ENCODE results near the gene MMP24. TPM values are rescaled to one million over a fixed set of nuclear protein-coding genes. Genes with fewer than 3 reads are reported as not detected.
A peak's percentile ranks its signal among the peaks of the same experiment; 100 is the strongest.

Gene MMP24
- total and polyA plus RNA-seq, 2 donors (not counting 1 experiment from before 2014, with no cell fraction given), result 0.17 to 0.49 TPM

GRCh38 chr20:35302421-35303335 is 76.2 kb downstream of the MMP24 start:
- Histone ChIP-seq H3K9me3 (ENCODE audit: control insufficient read depth, insufficient read depth, low read depth, low read length) (no peaks in the 10 kb centered on the region), H3K27ac (ENCODE audit: insufficient read depth, low read length) (peak overlapping the region; percentile 48), H3K9ac (ENCODE audit: insufficient read depth, low read length) (no peak overlapping the region), H3K4me1 (ENCODE audit: control insufficient read depth, extremely low read depth, insufficient read depth, low read length) (peaks cover 42% of the 10 kb centered on the region), H2AFZ (ENCODE audit: low read length) (no peak overlapping the region), H3K36me3 (ENCODE audit: control insufficient read depth, insufficient read depth, low read length) (no peaks in the 10 kb centered on the region), H3K4me2 (ENCODE audit: extremely low read depth, insufficient read depth, low read length) (no peak overlapping the region), H3K4me3 (replicated peaks in 1 of 4; ENCODE audit: control extremely low read depth in 1 of 4, insufficient read depth in 1 of 4, low read depth in 3 of 4, low read length in 4 of 4) (no peak overlapping the region), H4K20me1 (ENCODE audit: control insufficient read depth, extremely low read depth, insufficient read depth, low read length) (no peaks in the 10 kb centered on the region), H3K79me2 (ENCODE audit: control insufficient read depth, insufficient read depth, low read length) (no peaks in the 10 kb centered on the region), H3K27me3 (ENCODE audit: control insufficient read depth, insufficient read depth, low read length) (no peaks in the 10 kb centered on the region)
- peak; percentile 67 to 85 for DNase-seq (ENCODE audit: low read depth in 2 of 2)
- TF ChIP-seq EZH2 (IDR thresholded peaks at IDR 0.05; ENCODE audit: low read length, missing control alignments) (no peak), CTCF (conservative IDR thresholded peaks at IDR 0.05 in 1 of 2, IDR thresholded peaks at IDR 0.05 in 1 of 2; ENCODE audit: low read depth in 1 of 2, low read length in 2 of 2) (no peak)

- H3K79me2 ChIP-seq (ENCODE audit: control insufficient read depth, insufficient read depth, low read length), result no peaks in the 10 kb centered on the region
- H3K4me2 ChIP-seq (ENCODE audit: extremely low read depth, insufficient read depth, low read length), result no peak overlapping the region
- TF ChIP-seq EZH2 (IDR thresholded peaks at IDR 0.05; ENCODE audit: low read length, missing control alignments) (no peak), CTCF (conservative IDR thresholded peaks at IDR 0.05 in 1 of 2, IDR thresholded peaks at IDR 0.05 in 1 of 2; ENCODE audit: low read depth in 1 of 2, low read length in 2 of 2) (no peak)
- no peaks in the 10 kb centered on the region for H3K36me3 ChIP-seq (ENCODE audit: control insufficient read depth, insufficient read depth, low read length)
- DNase-seq (ENCODE audit: low read depth in 2 of 2), result no peak
- H3K27me3 ChIP-seq (ENCODE audit: control insufficient read depth, insufficient read depth, low read length), result no peaks in the 10 kb centered on the region
- no peak overlapping the region for H3K9ac ChIP-seq (ENCODE audit: insufficient read depth, low read length)
- H4K20me1 ChIP-seq (ENCODE audit: control insufficient read depth, extremely low read depth, insufficient read depth, low read length), result no peaks in the 10 kb centered on the region
- no peaks in the 10 kb centered on the region for H3K9me3 ChIP-seq (ENCODE audit: control insufficient read depth, insufficient read depth, low read depth, low read length)
- H2AFZ ChIP-seq (ENCODE audit: low read length), result no peak overlapping the region
- peaks cover 49% of the 10 kb centered on the region for H3K4me1 ChIP-seq (ENCODE audit: control insufficient read depth, extremely low read depth, insufficient read depth, low read length)
- peak overlapping the region; percentile 48 for H3K27ac ChIP-seq (ENCODE audit: insufficient read depth, low read length)
- H3K4me3 ChIP-seq (replicated peaks in 1 of 4; ENCODE audit: control extremely low read depth in 1 of 4, insufficient read depth in 1 of 4, low read depth in 3 of 4, low read length in 4 of 4), result no peak overlapping the region
These were observed 76.9 kb downstream of the MMP24 start for GRCh38 chr20:35303382-35303734.

DNA sequence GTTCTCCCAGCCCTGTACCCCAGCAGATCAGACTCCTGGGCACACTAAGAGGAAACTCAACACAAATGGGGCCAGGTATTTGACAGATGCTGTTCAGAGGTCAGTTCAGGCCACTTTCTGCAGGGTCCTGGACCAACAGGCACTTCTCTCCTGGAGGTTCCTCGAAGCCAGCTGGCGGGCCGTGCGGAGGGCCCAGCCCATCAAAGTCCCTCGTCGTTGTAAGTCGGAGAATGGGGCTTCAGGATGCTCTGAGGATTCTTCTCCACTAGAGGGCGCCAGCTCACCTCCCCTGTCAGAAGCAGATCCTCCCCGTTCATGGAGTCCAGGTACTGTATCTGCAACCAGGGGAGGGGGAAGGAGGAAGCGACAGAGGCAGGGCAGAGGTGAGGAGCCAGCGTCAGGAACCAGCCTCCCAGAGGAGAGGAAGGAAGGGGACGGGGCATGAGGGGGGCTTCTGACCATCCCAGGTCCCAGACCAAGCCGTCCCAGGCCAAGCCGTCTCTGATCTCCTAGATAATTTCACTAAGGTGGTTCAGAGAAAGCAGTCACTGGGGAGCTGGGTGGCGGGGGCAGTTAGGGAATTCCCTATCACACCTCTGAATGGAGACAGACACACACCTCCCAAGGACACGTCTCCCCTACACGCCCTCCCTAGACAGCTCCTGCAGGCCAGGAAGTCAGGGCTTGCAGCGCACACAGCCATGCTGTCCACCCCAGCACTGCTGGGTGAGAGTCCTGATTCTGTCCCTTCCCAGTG is 77.4 kb downstream of the MMP24 start:
- no peaks in the 10 kb centered on the region for H4K20me1 ChIP-seq (ENCODE audit: control insufficient read depth, extremely low read depth, insufficient read depth, low read length)
- TF ChIP-seq EZH2 (IDR thresholded peaks at IDR 0.05; ENCODE audit: low read length, missing control alignments) (no peak), CTCF (conservative IDR thresholded peaks at IDR 0.05 in 1 of 2, IDR thresholded peaks at IDR 0.05 in 1 of 2; ENCODE audit: low read depth in 1 of 2, low read length in 2 of 2) (peak; percentile 90 to 91)
- no peaks in the 10 kb centered on the region for H3K36me3 ChIP-seq (ENCODE audit: control insufficient read depth, insufficient read depth, low read length)
- H2AFZ ChIP-seq (ENCODE audit: low read length), result no peak overlapping the region
- no peaks in the 10 kb centered on the region for H3K27me3 ChIP-seq (ENCODE audit: control insufficient read depth, insufficient read depth, low read length)
- H3K79me2 ChIP-seq (ENCODE audit: control insufficient read depth, insufficient read depth, low read length), result no peaks in the 10 kb centered on the region
- H3K4me2 ChIP-seq (ENCODE audit: extremely low read depth, insufficient read depth, low read length), result no peak overlapping the region
- peak; percentile 86 to 92 for DNase-seq (ENCODE audit: low read depth in 2 of 2)
- no peak overlapping the region for H3K9ac ChIP-seq (ENCODE audit: insufficient read depth, low read length)
- H3K4me1 ChIP-seq (ENCODE audit: control insufficient read depth, extremely low read depth, insufficient read depth, low read length), result peaks cover 51% of the 10 kb centered on the region
- no peaks in the 10 kb centered on the region for H3K9me3 ChIP-seq (ENCODE audit: control insufficient read depth, insufficient read depth, low read depth, low read length)
- no peak overlapping the region for H3K4me3 ChIP-seq (replicated peaks in 1 of 4; ENCODE audit: control extremely low read depth in 1 of 4, insufficient read depth in 1 of 4, low read depth in 3 of 4, low read length in 4 of 4)
- H3K27ac ChIP-seq (ENCODE audit: insufficient read depth, low read length), result peak overlapping the region; percentile 94

All from fibroblast of lung (primary cell).